Activated CD8-positive, alpha-beta memory T cell treated with anti-CD3 and anti-CD28 coated beads for 36 hours (primary cell): Measurements from ENCODE around the gene SUGCT. TPM values are rescaled to one million over a fixed set of nuclear protein-coding genes. Genes with fewer than 3 reads are reported as not detected.

Source experiments
- CTCF ChIA-PET: fragments of 350-600 bp; sonication (Branson Sonifier 250); formaldehyde crosslinking; loops from one replicate; lab custom pipeline; 2021; ENCODE audit warnings: antibody characterized with exemption; lab: Charles Lee
- POLR2A ChIA-PET: fragments of 350-600 bp; sonication (Branson Sonifier 250); formaldehyde crosslinking; loops from one replicate; lab custom pipeline; 2021; ENCODE audit warnings: antibody characterized with exemption; lab: Charles Lee
- total RNA-seq, 2 experiments: library from RNA; stranded (reverse); gene quantifications; one replicate each; pipeline ENCODE4 v1.2.3, GENCODE V29; 2021

The SUGCT gene
- total RNA-seq, 2 experiments from 2014 or later, result 1.1 to 1.3 TPM

GRCh38 chr7:40421433-40421832, 286.6 kb downstream of the SUGCT start:
- POLR2A ChIA-PET, result no interaction called here
- CTCF ChIA-PET, result no interaction called here

- POLR2A ChIA-PET, result no interaction called here
- CTCF ChIA-PET, result no interaction called here
These were observed 290.9 kb downstream of the SUGCT start for GRCh38 chr7:40425696-40426095.

- ChIA-PET POLR2A (no interaction called here), CTCF (no interaction called here)
These were observed 293.6 kb downstream of the SUGCT start for GRCh38 chr7:40428421-40428820.

- CTCF ChIA-PET, result no interaction called here
- POLR2A ChIA-PET, result no interaction called here
These were observed 295.0 kb downstream of the SUGCT start for GRCh38 chr7:40429826-40430225.

GRCh38 chr7:40432046-40432445, 297.2 kb downstream of the SUGCT start:
- POLR2A ChIA-PET, result no interaction called here
- CTCF ChIA-PET, result no interaction called here

- POLR2A ChIA-PET, result no interaction called here
- CTCF ChIA-PET, result no interaction called here
These were observed 301.9 kb downstream of the SUGCT start for GRCh38 chr7:40436710-40437109.

GRCh38 chr7:40437498-40437897, 302.7 kb downstream of the SUGCT start:
- CTCF ChIA-PET, result no interaction called here
- POLR2A ChIA-PET, result no interaction called here

- POLR2A ChIA-PET, result no interaction called here
- CTCF ChIA-PET, result no interaction called here
These were observed 303.3 kb downstream of the SUGCT start for GRCh38 chr7:40437936-40438634.

GRCh38 chr7:40439686-40440085, 304.9 kb downstream of the SUGCT start:
- POLR2A ChIA-PET, result no interaction called here
- CTCF ChIA-PET, result no interaction called here

- ChIA-PET CTCF (no interaction called here), POLR2A (no interaction called here)
These were observed 312.5 kb downstream of the SUGCT start for GRCh38 chr7:40447345-40447744.

- CTCF ChIA-PET, result no interaction called here
These were observed 320.7 kb downstream of the SUGCT start for GRCh38 chr7:40455485-40455884.

GRCh38 chr7:40457776-40458480, 323.1 kb downstream of the SUGCT start:
- POLR2A ChIA-PET, result no interaction called here
- CTCF ChIA-PET, result no interaction called here

More at GRCh38 chr7:40455485-40455884, 320.7 kb downstream of the SUGCT start:
- POLR2A ChIA-PET, result no interaction called here

GRCh38 chr7:40463446-40463845, 328.6 kb downstream of the SUGCT start:
- ChIA-PET CTCF (no interaction called here), POLR2A (no interaction called here)

GRCh38 chr7:40468891-40469864, 334.4 kb downstream of the SUGCT start:
- POLR2A ChIA-PET, result no interaction called here
- CTCF ChIA-PET, result no interaction called here

GRCh38 chr7:40470091-40470592, 335.3 kb downstream of the SUGCT start:
- ChIA-PET POLR2A (no interaction called here), CTCF (no interaction called here)

- POLR2A ChIA-PET, result no interaction called here
- CTCF ChIA-PET, result no interaction called here
These were observed 336.0 kb downstream of the SUGCT start for GRCh38 chr7:40470817-40471216.

- ChIA-PET POLR2A (no interaction called here), CTCF (no interaction called here)
These were observed 337.1 kb downstream of the SUGCT start for GRCh38 chr7:40471891-40472290.

GRCh38 chr7:40474790-40475680, 340.2 kb downstream of the SUGCT start:
- ChIA-PET POLR2A (interaction anchor here (0.7 kb wide), 1 partner anchor 40 kb away, joined by 3 read pairs; no protein-coding TSS in a partner anchor), CTCF (no interaction called here)

- ChIA-PET CTCF (no interaction called here), POLR2A (interaction anchor here (0.7 kb wide), 1 partner anchor 39 kb away, joined by 3 read pairs; no protein-coding TSS in a partner anchor)
These were observed 340.8 kb downstream of the SUGCT start for GRCh38 chr7:40475681-40475982.
